Prostate gland (tissue), 2 donors: ENCODE results near the gene PCA3.

Experiments
- CTCF ChIP-seq, 4 experiments: fragments of 200-600 bp in 2 of 4; fragments of 450-650 bp in 2 of 4; sonication (generic) in 2 of 4; IDR thresholded peaks; 1 replicate in 3 of 4; 2 replicates in 1 of 4; pipeline ENCODE4 v1.5.1; 2016 to 2019; ENCODE audit warnings: antibody characterized with exemption in 4 of 4, mild to moderate bottlenecking in 2 of 4, moderate library complexity in 2 of 4
- POLR2A ChIP-seq: fragments of 450-650 bp; IDR thresholded peaks from one replicate; pipeline ENCODE4 v1.6.1; 2016; ENCODE audit warnings: antibody characterized with exemption, mild to moderate bottlenecking
- POLR2AphosphoS5 ChIP-seq: sonication (generic); formaldehyde crosslinking; IDR thresholded peaks from one replicate; pipeline ENCODE4 v1.6.1; 2017; ENCODE audit warnings: antibody characterized with exemption

- TF ChIP-seq POLR2A (no peak), CTCF (IDR thresholded peaks at IDR 0.05) (no peak), POLR2AphosphoS5 (no peak)
Measured at GRCh38 chr9:76720245-76720644, 44.0 kb upstream of the PCA3 start.
